ENCODE data around the gene TSR1.

DNA sequence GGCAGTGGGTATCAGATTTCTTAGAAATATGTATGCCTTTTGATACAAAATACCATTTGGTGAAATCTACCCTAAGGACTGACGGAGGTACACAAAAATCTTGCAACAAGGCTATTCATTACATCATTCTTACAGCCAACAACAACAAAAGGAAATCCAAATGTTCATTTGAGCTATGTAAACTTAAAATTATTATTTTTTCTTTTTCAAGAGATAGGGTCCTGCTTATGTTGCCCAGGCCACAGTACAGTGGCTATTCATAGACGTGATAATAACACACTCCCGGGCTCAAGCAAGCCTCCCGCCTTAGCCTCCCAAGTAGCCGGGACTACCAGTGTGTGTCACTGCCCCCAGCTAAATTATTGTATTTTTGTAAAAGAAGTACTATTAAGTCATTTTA, 23.5 kb downstream of the TSR1 start:
- TF ChIP-seq, protein P1, sequence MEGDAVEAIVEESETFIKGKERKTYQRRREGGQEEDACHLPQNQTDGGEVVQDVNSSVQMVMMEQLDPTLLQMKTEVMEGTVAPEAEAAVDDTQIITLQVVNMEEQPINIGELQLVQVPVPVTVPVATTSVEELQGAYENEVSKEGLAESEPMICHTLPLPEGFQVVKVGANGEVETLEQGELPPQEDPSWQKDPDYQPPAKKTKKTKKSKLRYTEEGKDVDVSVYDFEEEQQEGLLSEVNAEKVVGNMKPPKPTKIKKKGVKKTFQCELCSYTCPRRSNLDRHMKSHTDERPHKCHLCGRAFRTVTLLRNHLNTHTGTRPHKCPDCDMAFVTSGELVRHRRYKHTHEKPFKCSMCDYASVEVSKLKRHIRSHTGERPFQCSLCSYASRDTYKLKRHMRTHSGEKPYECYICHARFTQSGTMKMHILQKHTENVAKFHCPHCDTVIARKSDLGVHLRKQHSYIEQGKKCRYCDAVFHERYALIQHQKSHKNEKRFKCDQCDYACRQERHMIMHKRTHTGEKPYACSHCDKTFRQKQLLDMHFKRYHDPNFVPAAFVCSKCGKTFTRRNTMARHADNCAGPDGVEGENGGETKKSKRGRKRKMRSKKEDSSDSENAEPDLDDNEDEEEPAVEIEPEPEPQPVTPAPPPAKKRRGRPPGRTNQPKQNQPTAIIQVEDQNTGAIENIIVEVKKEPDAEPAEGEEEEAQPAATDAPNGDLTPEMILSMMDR (IDR thresholded peaks at IDR 0.05), result no peak
- no peak for TF ChIP-seq EZH2 (IDR thresholded peaks at IDR 0.05; ENCODE audit: borderline replicate concordance, insufficient read depth, low read depth, low read length, poor library complexity, severe bottlenecking)

Data from B cell (primary cell).